AG10803 (cell line): ENCODE data around the gene MALAT1.

ENCODE experiments used
- DNase-seq: peaks from one replicate; pipeline ENCODE4 v3.0.0; 2010; ENCODE audit warnings: low read depth
- H3K4me3 ChIP-seq: 2 replicates; pipeline ENCODE4 v1.5.1; 2011; ENCODE audit warnings: mild to moderate bottlenecking, low read length, control low read depth
- TF ChIP-seq, protein P1 (sequence below): conservative IDR thresholded peaks from 2 replicates; pipeline ENCODE4 v1.5.1; 2011; ENCODE audit warnings: mild to moderate bottlenecking, low read length, control low read depth, inconsistent platforms

The MALAT1 gene

DNA sequence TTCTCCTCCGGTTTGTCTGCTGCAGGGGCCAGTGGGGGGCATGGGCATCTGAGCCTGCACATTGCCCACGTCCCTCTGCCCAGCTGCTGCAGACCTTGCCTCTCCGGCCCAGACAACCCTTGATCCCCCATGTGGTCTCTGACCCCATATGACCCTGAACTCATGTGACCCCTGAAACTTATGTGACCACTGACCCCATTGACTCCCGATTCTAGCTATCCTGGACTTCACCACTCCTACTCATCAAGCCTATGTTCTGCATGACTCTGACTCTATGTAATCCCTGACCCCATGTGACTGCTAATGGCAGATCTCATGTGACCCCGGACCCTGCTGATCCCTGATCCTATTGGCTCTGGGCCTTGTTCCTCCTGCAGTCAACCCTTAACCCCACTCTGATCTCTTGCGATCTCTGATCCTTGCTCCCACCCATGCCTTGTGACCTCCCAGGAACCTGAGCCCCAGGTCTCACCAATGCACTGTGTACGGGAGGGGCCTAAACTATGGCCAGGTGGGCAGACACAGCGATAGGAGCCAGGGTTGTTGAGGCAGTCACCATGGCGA, 53.6 kb downstream of the MALAT1 start:
- H3K4me3 ChIP-seq, result no peak overlapping the region
- TF ChIP-seq, protein P1, sequence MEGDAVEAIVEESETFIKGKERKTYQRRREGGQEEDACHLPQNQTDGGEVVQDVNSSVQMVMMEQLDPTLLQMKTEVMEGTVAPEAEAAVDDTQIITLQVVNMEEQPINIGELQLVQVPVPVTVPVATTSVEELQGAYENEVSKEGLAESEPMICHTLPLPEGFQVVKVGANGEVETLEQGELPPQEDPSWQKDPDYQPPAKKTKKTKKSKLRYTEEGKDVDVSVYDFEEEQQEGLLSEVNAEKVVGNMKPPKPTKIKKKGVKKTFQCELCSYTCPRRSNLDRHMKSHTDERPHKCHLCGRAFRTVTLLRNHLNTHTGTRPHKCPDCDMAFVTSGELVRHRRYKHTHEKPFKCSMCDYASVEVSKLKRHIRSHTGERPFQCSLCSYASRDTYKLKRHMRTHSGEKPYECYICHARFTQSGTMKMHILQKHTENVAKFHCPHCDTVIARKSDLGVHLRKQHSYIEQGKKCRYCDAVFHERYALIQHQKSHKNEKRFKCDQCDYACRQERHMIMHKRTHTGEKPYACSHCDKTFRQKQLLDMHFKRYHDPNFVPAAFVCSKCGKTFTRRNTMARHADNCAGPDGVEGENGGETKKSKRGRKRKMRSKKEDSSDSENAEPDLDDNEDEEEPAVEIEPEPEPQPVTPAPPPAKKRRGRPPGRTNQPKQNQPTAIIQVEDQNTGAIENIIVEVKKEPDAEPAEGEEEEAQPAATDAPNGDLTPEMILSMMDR, result no peak
- DNase-seq, result no peak

DNA sequence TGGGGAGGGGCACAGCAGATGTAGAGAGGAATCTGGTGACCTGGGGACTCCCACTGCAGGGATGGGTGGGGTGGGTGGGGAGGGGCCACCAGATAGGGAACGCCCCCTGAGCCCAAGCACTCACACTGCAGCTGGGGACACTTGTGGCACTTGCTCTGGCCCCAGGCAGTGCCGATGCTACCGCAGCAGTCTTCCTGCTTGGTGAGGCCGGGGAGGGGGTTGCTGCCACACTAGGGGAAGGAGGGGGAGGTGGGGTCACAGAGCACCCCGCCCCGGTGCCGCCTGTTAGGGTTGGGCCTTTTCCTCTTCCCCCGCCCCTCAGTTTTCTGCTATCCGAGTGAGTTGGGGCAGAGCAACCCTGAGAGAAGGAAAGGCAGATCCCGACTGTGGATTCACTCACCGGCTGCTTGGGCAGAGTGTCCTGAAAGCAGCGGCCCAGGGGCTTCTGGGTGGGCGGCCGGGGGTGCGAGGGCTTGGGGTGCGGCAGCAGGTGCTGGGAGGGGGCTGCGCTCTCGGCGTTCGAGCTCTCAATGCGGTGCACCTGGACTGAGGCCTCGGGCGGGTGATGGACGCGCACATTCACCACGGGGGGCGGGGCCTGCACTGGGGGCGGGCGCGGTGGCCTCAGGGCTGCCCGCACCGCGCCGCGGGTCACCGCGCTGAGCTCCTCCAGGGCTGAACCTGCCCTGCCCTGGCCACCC, 54.6 kb downstream of the MALAT1 start:
- TF ChIP-seq, protein P1, result no peak
- H3K4me3 ChIP-seq, result no peak overlapping the region
- DNase-seq, result no peak

DNA sequence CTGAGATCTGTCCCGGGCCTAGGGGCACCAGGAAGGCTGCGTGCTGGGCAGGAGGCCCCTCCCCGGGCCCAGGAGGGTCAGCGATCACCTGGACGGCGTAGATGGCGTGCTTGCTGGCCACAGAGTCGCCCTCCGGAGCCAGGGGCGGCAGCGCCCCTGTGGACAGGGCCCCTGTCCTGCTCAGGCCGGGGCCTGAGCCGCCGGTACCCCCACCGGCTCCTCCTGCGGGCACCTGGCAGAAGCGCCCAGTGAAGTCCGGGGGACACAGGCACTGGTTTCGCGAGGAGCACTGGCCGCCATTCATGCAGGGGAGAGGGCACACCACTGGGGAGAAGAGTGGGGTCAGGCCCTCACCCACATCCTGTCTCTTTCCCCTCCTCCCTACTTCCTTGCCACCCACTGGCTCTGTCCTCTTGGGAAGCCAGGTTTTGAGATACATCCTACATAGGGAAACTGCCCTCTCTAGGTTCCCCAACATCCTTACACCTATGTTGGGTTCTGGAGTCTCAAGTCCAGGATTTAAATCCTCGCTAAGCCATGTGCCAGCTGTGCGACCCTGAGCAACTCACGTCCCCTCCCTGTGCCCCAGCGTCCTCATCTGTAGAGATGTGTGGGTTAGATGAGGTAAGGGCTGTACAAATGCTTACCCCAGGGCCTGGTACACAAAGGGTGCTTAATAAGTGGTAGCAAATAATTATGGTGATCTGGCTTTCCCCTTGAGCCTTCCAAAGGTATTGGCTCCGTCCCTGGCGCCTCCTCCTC, 55.4 kb downstream of the MALAT1 start:
- no peak overlapping the region for H3K4me3 ChIP-seq
- TF ChIP-seq, protein P1, result no peak
- DNase-seq, result no peak

DNA sequence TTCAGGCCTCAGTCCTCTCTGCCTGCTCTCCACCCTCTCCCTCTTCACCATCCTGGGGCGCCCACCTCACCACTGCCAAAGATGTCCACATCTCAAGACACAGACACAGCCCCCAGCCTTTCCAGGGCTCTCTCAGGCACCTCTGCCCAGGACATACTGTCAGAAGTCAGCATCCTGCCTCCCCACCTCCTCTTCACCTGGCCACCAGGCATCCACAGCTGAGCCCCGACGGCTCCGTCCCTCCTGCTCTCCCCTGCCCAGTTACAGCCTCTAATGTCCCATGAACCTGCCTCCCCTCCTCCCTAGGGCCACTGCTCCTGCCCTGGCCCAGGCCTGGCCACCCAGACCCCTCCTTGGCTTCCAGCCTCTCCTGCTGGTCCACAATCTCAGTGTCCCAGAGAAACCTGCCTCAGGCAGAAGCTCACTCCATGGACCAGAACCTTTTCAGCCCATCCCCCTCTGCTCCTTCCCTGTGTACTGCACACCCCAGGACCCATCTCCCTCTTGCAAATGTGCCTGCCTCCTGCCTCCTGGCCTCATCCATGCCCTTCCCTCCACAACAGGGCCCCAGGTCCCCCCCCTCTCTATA, 56.1 kb downstream of the MALAT1 start:
- TF ChIP-seq, protein P1, result no peak
- H3K4me3 ChIP-seq, result no peak overlapping the region
- no peak for DNase-seq

DNA sequence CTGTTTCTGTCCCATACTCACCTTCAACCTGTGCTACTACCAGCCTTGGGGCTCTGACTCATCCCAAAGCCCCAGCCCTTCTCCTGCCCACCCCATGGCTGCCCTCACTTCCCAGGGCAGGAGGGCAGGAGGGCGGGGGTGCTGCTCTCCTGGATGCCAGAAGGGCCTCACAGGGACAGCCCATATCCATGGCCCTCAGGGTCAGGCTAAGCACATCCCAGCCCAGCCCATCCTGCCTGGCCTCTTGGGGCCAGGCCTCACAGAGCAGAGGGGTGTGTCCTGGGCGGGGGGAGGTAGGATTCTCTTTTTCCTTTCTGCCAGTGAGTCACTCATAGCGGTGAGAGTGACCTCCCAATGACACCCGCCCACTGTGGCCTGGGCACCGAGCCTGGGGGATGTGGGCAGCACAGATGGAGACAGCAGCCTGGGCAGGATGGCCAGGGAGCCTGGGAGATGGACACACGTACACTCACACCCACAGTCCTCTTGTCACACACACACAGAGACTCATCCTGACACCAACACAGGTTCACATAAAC, 56.9 kb downstream of the MALAT1 start:
- peak overlapping the region; percentile 26 for H3K4me3 ChIP-seq
- DNase-seq, result peak; percentile 95
- TF ChIP-seq, protein P1, result no peak
